ENCODE measurements around the gene BAG1. TPM values are rescaled to one million over a fixed set of nuclear protein-coding genes. Genes with fewer than 3 reads are reported as not detected.

The BAG1 gene
- total and polyA plus RNA-seq, 5 donors from 2014 or later: 80.2 to 100 (median 91.7) TPM

- peaks cover 0 to 1% (median 0%) of the 10 kb centered on the region in 7 donors for H3K9me3 Mint-ChIP-seq
Observed at GRCh38 chr9:33297432-33297831, 32.9 kb upstream of the BAG1 start.

GRCh38 chr9:33295571-33295970 is 31.1 kb upstream of the BAG1 start:
- Histone ChIP-seq H3K27me3 (ENCODE audit: control insufficient read depth, insufficient read depth, low read length) (no peaks in the 10 kb centered on the region), H3K4me1 (ENCODE audit: control insufficient read depth, insufficient read depth, low read length, poor library complexity, severe bottlenecking) (peaks cover 49% of the 10 kb centered on the region), H3K27ac (ENCODE audit: insufficient read depth, low read length, poor library complexity, severe bottlenecking) (no peak overlapping the region), H3K9me3 (ENCODE audit: control insufficient read depth in 2 of 2, low read length in 2 of 2) (no peaks in the 10 kb centered on the region), H3K4me3 (ENCODE audit: low read depth, low read length) (peak overlapping the region; percentile 8), H3K36me3 (ENCODE audit: control insufficient read depth, insufficient read depth, low read length) (peaks cover 59% of the 10 kb centered on the region)
- peaks cover 50 to 97% (median 83%) of the 10 kb centered on the region in 4 donors for H3K4me1 Mint-ChIP-seq
- peak overlapping the region in 1 of 3 donors; percentile 67 for H3K27ac Mint-ChIP-seq
- ATAC-seq (ENCODE audit: low read depth in 2 of 2) (no peak), DNase-seq (peak in 1 of 3 donors; percentile 52)
- H3K27me3 Mint-ChIP-seq: no peaks in the 10 kb centered on the region
- peak overlapping the region in 3 of 4 donors; percentile 49 to 74 (median 57) for H3K4me3 Mint-ChIP-seq
- H3K36me3 Mint-ChIP-seq: peaks cover 70% of the 10 kb centered on the region
- H3K9me3 Mint-ChIP-seq: peaks cover 0 to 1% (median 0%) of the 10 kb centered on the region in 7 donors

More at GRCh38 chr9:33297432-33297831, 32.9 kb upstream of the BAG1 start:
- peak overlapping the region in 3 of 4 donors; percentile 58 to 72 (median 63) for H3K4me3 Mint-ChIP-seq
- H3K27ac Mint-ChIP-seq: peak overlapping the region in 2 of 3 donors; percentile 79 to 85
- H3K9me3 ChIP-seq (ENCODE audit: control insufficient read depth in 2 of 2, low read length in 2 of 2): no peaks in the 10 kb centered on the region
- peaks cover 42 to 85% (median 73%) of the 10 kb centered on the region in 4 donors for H3K4me1 Mint-ChIP-seq
- no peaks in the 10 kb centered on the region for H3K27me3 Mint-ChIP-seq
- peaks cover 72% of the 10 kb centered on the region for H3K36me3 Mint-ChIP-seq
- DNase-seq (peak in 1 of 3 donors; percentile 25), ATAC-seq (ENCODE audit: low read depth in 2 of 2) (peak; percentile 58 to 61)
- H3K27ac ChIP-seq (ENCODE audit: insufficient read depth, low read length, poor library complexity, severe bottlenecking): no peak overlapping the region
- H3K4me3 ChIP-seq (ENCODE audit: low read depth, low read length): peak overlapping the region; percentile 57
- H3K36me3 ChIP-seq (ENCODE audit: control insufficient read depth, insufficient read depth, low read length): peaks cover 77% of the 10 kb centered on the region
- H3K27me3 ChIP-seq (ENCODE audit: control insufficient read depth, insufficient read depth, low read length): no peaks in the 10 kb centered on the region
- peaks cover 31% of the 10 kb centered on the region for H3K4me1 ChIP-seq (ENCODE audit: control insufficient read depth, insufficient read depth, low read length, poor library complexity, severe bottlenecking)

GRCh38 chr9:33294670-33295432 is 30.3 kb upstream of the BAG1 start:
- DNase-seq (no peak), ATAC-seq (ENCODE audit: low read depth in 2 of 2) (no peak)
- no peak overlapping the region for H3K27ac ChIP-seq (ENCODE audit: insufficient read depth, low read length, poor library complexity, severe bottlenecking)
- H3K36me3 ChIP-seq (ENCODE audit: control insufficient read depth, insufficient read depth, low read length): peaks cover 54% of the 10 kb centered on the region
- Mint-ChIP-seq H3K27me3 (peaks cover 7% of the 10 kb centered on the region), H3K9me3 (peaks cover 0 to 1% (median 0%) of the 10 kb centered on the region in 7 donors), H3K4me1 (peaks cover 45 to 97% (median 81%) of the 10 kb centered on the region in 4 donors), H3K36me3 (peaks cover 65% of the 10 kb centered on the region), H3K27ac (peak overlapping the region; percentile 2 to 65 (median 62)), H3K4me3 (peak overlapping the region in 2 of 4 donors; percentile 15 to 71)
- peaks cover 52% of the 10 kb centered on the region for H3K4me1 ChIP-seq (ENCODE audit: control insufficient read depth, insufficient read depth, low read length, poor library complexity, severe bottlenecking)
- H3K9me3 ChIP-seq (ENCODE audit: control insufficient read depth in 2 of 2, low read length in 2 of 2): no peaks in the 10 kb centered on the region
- H3K27me3 ChIP-seq (ENCODE audit: control insufficient read depth, insufficient read depth, low read length): no peaks in the 10 kb centered on the region
- H3K4me3 ChIP-seq (ENCODE audit: low read depth, low read length): no peak overlapping the region

GRCh38 chr9:33293782-33294181 is 29.3 kb upstream of the BAG1 start:
- ATAC-seq (ENCODE audit: low read depth in 2 of 2): no peak
- H3K27ac Mint-ChIP-seq: peak overlapping the region in 1 of 3 donors; percentile 100
- H3K36me3 ChIP-seq (ENCODE audit: control insufficient read depth, insufficient read depth, low read length): peaks cover 44% of the 10 kb centered on the region

GRCh38 chr9:33291901-33292300 is 27.4 kb upstream of the BAG1 start:
- Mint-ChIP-seq H3K4me3 (peak overlapping the region; percentile 88 to 99 (median 92)), H3K27me3 (peaks cover 8% of the 10 kb centered on the region), H3K36me3 (peaks cover 36% of the 10 kb centered on the region), H3K9me3 (peaks cover 0 to 1% (median 0%) of the 10 kb centered on the region in 7 donors), H3K4me1 (peaks cover 29 to 75% (median 59%) of the 10 kb centered on the region in 4 donors), H3K27ac (peak overlapping the region; percentile 81 to 100 (median 99))
- Histone ChIP-seq H3K27ac (ENCODE audit: insufficient read depth, low read length, poor library complexity, severe bottlenecking) (no peak overlapping the region), H3K9me3 (ENCODE audit: control insufficient read depth in 2 of 2, low read length in 2 of 2) (no peaks in the 10 kb centered on the region), H3K36me3 (ENCODE audit: control insufficient read depth, insufficient read depth, low read length) (peaks cover 26% of the 10 kb centered on the region), H3K4me3 (ENCODE audit: low read depth, low read length) (peak overlapping the region; percentile 47), H3K27me3 (ENCODE audit: control insufficient read depth, insufficient read depth, low read length) (no peaks in the 10 kb centered on the region), H3K4me1 (ENCODE audit: control insufficient read depth, insufficient read depth, low read length, poor library complexity, severe bottlenecking) (peaks cover 51% of the 10 kb centered on the region)
- DNase-seq (no peak), ATAC-seq (ENCODE audit: low read depth in 2 of 2) (no peak)

More at GRCh38 chr9:33293782-33294181, 29.3 kb upstream of the BAG1 start:
- no peaks in the 10 kb centered on the region for H3K27me3 ChIP-seq (ENCODE audit: control insufficient read depth, insufficient read depth, low read length)
- Mint-ChIP-seq H3K4me3 (peak overlapping the region in 3 of 4 donors; percentile 0 to 88 (median 14)), H3K4me1 (peaks cover 41 to 87% (median 73%) of the 10 kb centered on the region in 4 donors), H3K27me3 (peaks cover 8% of the 10 kb centered on the region), H3K9me3 (peaks cover 0 to 1% (median 0%) of the 10 kb centered on the region in 7 donors), H3K36me3 (peaks cover 55% of the 10 kb centered on the region)
- no peak overlapping the region for H3K4me3 ChIP-seq (ENCODE audit: low read depth, low read length)
- H3K4me1 ChIP-seq (ENCODE audit: control insufficient read depth, insufficient read depth, low read length, poor library complexity, severe bottlenecking): peaks cover 60% of the 10 kb centered on the region
- no peaks in the 10 kb centered on the region for H3K9me3 ChIP-seq (ENCODE audit: control insufficient read depth in 2 of 2, low read length in 2 of 2)
- no peak overlapping the region for H3K27ac ChIP-seq (ENCODE audit: insufficient read depth, low read length, poor library complexity, severe bottlenecking)
- no peak for DNase-seq

GRCh38 chr9:33291031-33291397 is 26.5 kb upstream of the BAG1 start:
- H3K4me1 ChIP-seq (ENCODE audit: control insufficient read depth, insufficient read depth, low read length, poor library complexity, severe bottlenecking): peaks cover 45% of the 10 kb centered on the region
- H3K9me3 ChIP-seq (ENCODE audit: control insufficient read depth in 2 of 2, low read length in 2 of 2): no peaks in the 10 kb centered on the region
- Mint-ChIP-seq H3K27me3 (peaks cover 8% of the 10 kb centered on the region), H3K9me3 (peaks cover 0 to 1% (median 0%) of the 10 kb centered on the region in 7 donors), H3K36me3 (peaks cover 29% of the 10 kb centered on the region), H3K4me1 (peaks cover 27 to 69% (median 54%) of the 10 kb centered on the region in 4 donors), H3K4me3 (peak overlapping the region; percentile 88 to 99 (median 92)), H3K27ac (peak overlapping the region; percentile 99 to 100 (median 100))
- no peak for DNase-seq
- peaks cover 18% of the 10 kb centered on the region for H3K36me3 ChIP-seq (ENCODE audit: control insufficient read depth, insufficient read depth, low read length)
- ATAC-seq (ENCODE audit: low read depth in 2 of 2): peak in 1 of 2 donors; percentile 8
- peak overlapping the region; percentile 94 for H3K4me3 ChIP-seq (ENCODE audit: low read depth, low read length)
- H3K27me3 ChIP-seq (ENCODE audit: control insufficient read depth, insufficient read depth, low read length): no peaks in the 10 kb centered on the region
- peak overlapping the region; percentile 100 for H3K27ac ChIP-seq (ENCODE audit: insufficient read depth, low read length, poor library complexity, severe bottlenecking)

- DNase-seq (peak; percentile 98 to 99 (median 99)), ATAC-seq (ENCODE audit: low read depth in 2 of 2) (peak; percentile 85 to 90)
- peaks cover 14% of the 10 kb centered on the region for H3K36me3 ChIP-seq (ENCODE audit: control insufficient read depth, insufficient read depth, low read length)
- Mint-ChIP-seq H3K36me3 (peaks cover 25% of the 10 kb centered on the region), H3K4me1 (peaks cover 27 to 63% (median 49%) of the 10 kb centered on the region in 4 donors), H3K27me3 (peaks cover 8% of the 10 kb centered on the region), H3K9me3 (peaks cover 0 to 1% (median 0%) of the 10 kb centered on the region in 7 donors), H3K4me3 (peak within 1 kb of the TSS; percentile 88 to 99 (median 92)), H3K27ac (peak within 1 kb of the TSS; percentile 99 to 100 (median 100))
- H3K9me3 ChIP-seq (ENCODE audit: control insufficient read depth in 2 of 2, low read length in 2 of 2): no peaks in the 10 kb centered on the region
- peak within 1 kb of the TSS; percentile 100 for H3K27ac ChIP-seq (ENCODE audit: insufficient read depth, low read length, poor library complexity, severe bottlenecking)
- no peaks in the 10 kb centered on the region for H3K27me3 ChIP-seq (ENCODE audit: control insufficient read depth, insufficient read depth, low read length)
- peaks cover 45% of the 10 kb centered on the region for H3K4me1 ChIP-seq (ENCODE audit: control insufficient read depth, insufficient read depth, low read length, poor library complexity, severe bottlenecking)
- peak within 1 kb of the TSS; percentile 94 for H3K4me3 ChIP-seq (ENCODE audit: low read depth, low read length)
Observed at GRCh38 chr9:33290247-33291030, 25.9 kb upstream of the BAG1 start, which contains the start of gene NFX1. NFX1 (plus strand) TSS chr9:33290516; CDS start chr9:33290573, 57 bp downstream.

Data from CD4-positive, CD25-positive, alpha-beta regulatory T cell (primary cell).